ENCODE data around the gene PTPN12. TPM values are rescaled to one million over a fixed set of nuclear protein-coding genes. Genes with fewer than 3 reads are reported as not detected.

PTPN12 gene
- total and polyA plus RNA-seq, 10 donors, result 32.1 to 183 (median 130) TPM

- peaks cover 0 to 31% (median 13%) of the 10 kb centered on the region in 6 donors for H3K36me3 ChIP-seq
- TF ChIP-seq POLR2A (IDR thresholded peaks at IDR 0.05) (no peak), CTCF (IDR thresholded peaks at IDR 0.05 in 8 of 11, conservative IDR thresholded peaks at IDR 0.05 in 3 of 11) (no peak), POLR2AphosphoS5 (IDR thresholded peaks at IDR 0.05) (no peak)
- intact Hi-C loops (cut with DNase I; ENCODE audit: low total_unique reads), result no loop called here
Measured at GRCh38 chr7:77680266-77680665, 143.2 kb downstream of the PTPN12 start.

GRCh38 chr7:77684030-77684429 is 146.9 kb downstream of the PTPN12 start:
- Histone ChIP-seq H3K27ac (peak overlapping the region in 2 of 8 donors; percentile 67 to 78), H3K4me1 (peaks cover 0 to 47% (median 21%) of the 10 kb centered on the region in 6 donors), H3K36me3 (peaks cover 0 to 31% (median 13%) of the 10 kb centered on the region in 6 donors), H3K27me3 (replicated peaks in 1 of 7) (no peaks in the 10 kb centered on the region), H3K9me3 (no peaks in the 10 kb centered on the region), H3K4me3 (no peak overlapping the region)
- no peak for DNase-seq
- intact Hi-C loops (cut with DNase I; ENCODE audit: low total_unique reads), result no loop called here
- WGBS, 5 donors, result 51 to 70% (median 61%) methylated on average over 9 of the region's 9 CpGs
- no peak for TF ChIP-seq POLR2AphosphoS5 (IDR thresholded peaks at IDR 0.05)
- TF ChIP-seq CTCF (IDR thresholded peaks at IDR 0.05 in 8 of 11, conservative IDR thresholded peaks at IDR 0.05 in 3 of 11), result no peak
- TF ChIP-seq POLR2A (IDR thresholded peaks at IDR 0.05), result no peak

More at GRCh38 chr7:77680266-77680665, 143.2 kb downstream of the PTPN12 start:
- WGBS, 5 donors, result 95 to 98% (median 96%) methylated on average over 6 to 7 of the region's 7 CpGs
- Histone ChIP-seq H3K4me1 (peaks cover 0 to 15% (median 3%) of the 10 kb centered on the region in 6 donors), H3K27ac (no peak overlapping the region), H3K9me3 (no peaks in the 10 kb centered on the region), H3K27me3 (replicated peaks in 1 of 7) (no peaks in the 10 kb centered on the region), H3K4me3 (no peak overlapping the region)
- DNase-seq, result no peak

- DNase-seq, result no peak
- intact Hi-C loops (cut with DNase I; ENCODE audit: low total_unique reads), result no loop called here
- Histone ChIP-seq H3K36me3 (peaks cover 0 to 31% (median 14%) of the 10 kb centered on the region in 6 donors), H3K9me3 (no peaks in the 10 kb centered on the region), H3K27me3 (replicated peaks in 1 of 7) (no peaks in the 10 kb centered on the region), H3K4me3 (no peak overlapping the region), H3K4me1 (peaks cover 0 to 50% (median 21%) of the 10 kb centered on the region in 6 donors), H3K27ac (peak overlapping the region in 7 of 8 donors; percentile 5 to 78 (median 66))
- WGBS, 5 donors, result 29 to 60% (median 49%) methylated on average over 5 of the region's 5 CpGs
- no peak for TF ChIP-seq POLR2A (IDR thresholded peaks at IDR 0.05)
- TF ChIP-seq CTCF (IDR thresholded peaks at IDR 0.05 in 8 of 11, conservative IDR thresholded peaks at IDR 0.05 in 3 of 11), result peak in 1 of 11 experiments; percentile 44
- peak in 1 of 3 donors; percentile 15 for TF ChIP-seq POLR2AphosphoS5 (IDR thresholded peaks at IDR 0.05)
Measured at GRCh38 chr7:77685233-77685632, 148.1 kb downstream of the PTPN12 start.

- no peak for TF ChIP-seq CTCF (IDR thresholded peaks at IDR 0.05 in 8 of 11, conservative IDR thresholded peaks at IDR 0.05 in 3 of 11)
- TF ChIP-seq POLR2AphosphoS5 (IDR thresholded peaks at IDR 0.05), result no peak
- no peak for TF ChIP-seq POLR2A (IDR thresholded peaks at IDR 0.05)
- peak overlapping the region in 2 of 8 donors; percentile 45 to 55 for H3K27ac ChIP-seq
- H3K4me3 ChIP-seq, result no peak overlapping the region
- peaks cover 0 to 51% (median 21%) of the 10 kb centered on the region in 6 donors for H3K4me1 ChIP-seq
- H3K27me3 ChIP-seq (replicated peaks in 1 of 7), result no peaks in the 10 kb centered on the region
- intact Hi-C loops (cut with DNase I; ENCODE audit: low total_unique reads), result no loop called here
- no peaks in the 10 kb centered on the region for H3K9me3 ChIP-seq
- WGBS, 5 donors, result 82 to 96% (median 93%) methylated on average over 1 of the region's 1 CpG
- no peak for DNase-seq
- peaks cover 0 to 31% (median 10%) of the 10 kb centered on the region in 6 donors for H3K36me3 ChIP-seq
Measured at GRCh38 chr7:77687100-77687746, 150.1 kb downstream of the PTPN12 start.
